ENCODE results near the gene CCM2.
"Not testable (repeated sequence)": the region's sequence is repeated elsewhere in the genome, so short reads cannot be mapped to it uniquely, and the experiment has no call there.

The CCM2 gene

DNA sequence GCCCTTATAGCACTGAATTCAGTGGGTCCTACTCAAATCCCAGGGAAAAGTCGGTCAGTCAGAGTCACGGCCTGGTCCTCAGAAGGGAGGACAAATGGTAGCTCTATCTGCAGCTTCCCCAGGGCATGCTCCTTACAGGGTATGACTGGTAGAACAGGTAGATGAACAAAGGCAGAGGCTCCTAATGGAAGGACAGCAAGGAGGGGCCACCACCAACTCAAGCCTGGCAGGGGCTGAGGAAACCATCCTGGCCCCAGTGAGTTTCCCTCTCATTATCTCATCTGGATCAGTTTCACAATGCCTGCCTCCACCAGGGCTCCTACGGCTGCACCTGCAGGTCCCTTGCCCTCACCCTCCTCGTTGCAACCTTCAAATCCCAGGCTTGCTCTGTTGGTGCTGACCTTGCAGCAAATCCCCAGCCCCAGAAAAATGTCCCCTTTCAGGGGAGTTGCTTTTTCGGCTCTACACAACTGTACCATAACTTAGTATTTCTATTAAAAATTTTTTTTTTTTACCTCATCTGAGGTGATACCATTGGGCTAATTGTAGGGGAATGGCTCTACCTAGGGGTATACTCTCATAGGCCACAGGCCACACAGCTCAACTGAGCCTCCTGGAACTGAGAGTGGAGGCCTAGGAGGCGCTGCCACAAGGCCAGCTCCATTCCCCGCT is 18.8 kb upstream of the CCM2 start:
- no peak for DNase-seq (ENCODE audit: low spot score)

DNA sequence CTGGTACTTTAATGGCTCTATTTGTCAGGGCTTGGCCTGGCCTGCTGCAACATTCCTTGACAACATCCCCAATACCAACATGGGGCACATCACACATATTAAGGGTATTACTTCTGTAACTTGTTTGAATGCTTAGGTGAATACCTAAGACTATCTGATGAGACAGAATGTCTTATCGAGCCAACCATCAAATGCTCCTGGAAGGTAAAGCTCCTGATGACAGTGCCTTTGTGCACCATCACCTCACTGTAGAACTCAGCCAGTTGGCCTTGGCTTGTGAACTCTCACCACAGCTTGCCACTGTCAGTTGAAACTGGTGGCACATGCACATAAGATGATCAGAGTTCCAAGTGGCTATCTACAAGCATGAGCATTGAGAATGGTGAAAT is 17.5 kb upstream of the CCM2 start:
- DNase-seq (ENCODE audit: low spot score) = no peak

DNA sequence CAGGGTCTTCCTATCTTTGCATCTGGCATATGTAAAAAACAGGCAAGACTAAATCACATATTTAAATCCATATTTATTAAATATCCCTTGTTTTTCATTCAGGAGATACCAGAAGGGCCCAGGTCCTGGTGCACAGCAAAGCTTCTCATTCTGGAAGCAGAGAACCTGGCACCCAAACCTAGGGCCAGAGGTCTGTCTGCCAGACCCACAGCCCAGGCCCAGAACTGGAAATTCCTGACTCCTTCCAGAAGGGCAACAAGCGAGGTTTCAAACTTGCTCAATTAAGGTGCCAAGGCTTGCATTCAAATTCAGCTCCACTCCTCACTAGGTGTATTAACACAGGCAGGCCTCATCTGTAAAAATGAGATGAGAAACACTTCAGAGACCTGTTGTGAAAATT is 17.0 kb upstream of the CCM2 start:
- no peak for DNase-seq (ENCODE audit: low spot score)

DNA sequence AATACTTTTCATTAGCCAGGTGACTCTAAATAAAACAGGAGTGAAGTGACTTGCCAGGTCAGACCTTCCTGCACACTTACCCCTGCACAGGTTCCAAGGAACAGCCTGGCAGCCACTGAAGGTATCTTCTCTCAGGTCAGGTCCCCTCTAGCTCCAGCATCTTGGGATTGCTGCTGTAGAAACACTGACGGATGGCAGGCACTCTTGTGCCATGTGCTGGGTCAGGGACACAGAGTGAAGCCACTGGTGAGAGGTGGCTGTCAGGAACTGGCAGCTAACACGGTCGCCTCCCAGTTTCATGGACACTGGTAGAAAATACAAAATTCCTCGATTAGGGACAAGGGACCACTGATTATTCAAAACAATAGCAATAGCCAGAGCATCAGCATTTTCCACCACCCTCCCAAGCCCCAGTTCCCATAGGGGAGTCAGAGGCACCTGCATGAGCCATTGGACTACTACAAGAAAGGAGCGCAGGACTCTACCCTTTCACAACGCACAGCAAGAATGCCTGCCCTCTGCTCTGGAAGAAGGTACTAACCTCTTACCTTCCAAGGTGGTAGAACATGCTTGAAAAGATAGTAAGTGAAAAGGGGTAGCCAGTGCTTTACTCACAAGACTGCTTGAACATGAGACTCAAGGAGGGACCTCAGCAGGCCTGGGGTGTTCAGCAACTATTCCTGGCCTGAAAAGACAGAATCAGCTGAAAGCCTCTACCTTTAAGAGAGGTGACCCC is 16.1 kb upstream of the CCM2 start:
- no peak for DNase-seq (ENCODE audit: low spot score)

DNA sequence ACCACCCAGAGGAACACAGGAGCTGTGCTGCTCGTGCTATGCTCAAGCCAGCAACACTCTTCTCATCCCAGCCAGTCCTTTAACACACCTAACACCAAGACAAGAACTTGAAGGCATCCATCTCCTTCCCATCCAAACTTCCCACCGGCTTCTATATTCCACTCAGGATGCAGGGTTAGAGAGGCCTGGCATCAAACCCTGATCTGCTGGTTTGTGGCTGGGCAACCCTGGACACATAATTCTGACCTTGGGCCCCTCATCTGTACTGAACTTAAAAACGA is 15.6 kb upstream of the CCM2 start:
- no peak for DNase-seq (ENCODE audit: low spot score)

DNA sequence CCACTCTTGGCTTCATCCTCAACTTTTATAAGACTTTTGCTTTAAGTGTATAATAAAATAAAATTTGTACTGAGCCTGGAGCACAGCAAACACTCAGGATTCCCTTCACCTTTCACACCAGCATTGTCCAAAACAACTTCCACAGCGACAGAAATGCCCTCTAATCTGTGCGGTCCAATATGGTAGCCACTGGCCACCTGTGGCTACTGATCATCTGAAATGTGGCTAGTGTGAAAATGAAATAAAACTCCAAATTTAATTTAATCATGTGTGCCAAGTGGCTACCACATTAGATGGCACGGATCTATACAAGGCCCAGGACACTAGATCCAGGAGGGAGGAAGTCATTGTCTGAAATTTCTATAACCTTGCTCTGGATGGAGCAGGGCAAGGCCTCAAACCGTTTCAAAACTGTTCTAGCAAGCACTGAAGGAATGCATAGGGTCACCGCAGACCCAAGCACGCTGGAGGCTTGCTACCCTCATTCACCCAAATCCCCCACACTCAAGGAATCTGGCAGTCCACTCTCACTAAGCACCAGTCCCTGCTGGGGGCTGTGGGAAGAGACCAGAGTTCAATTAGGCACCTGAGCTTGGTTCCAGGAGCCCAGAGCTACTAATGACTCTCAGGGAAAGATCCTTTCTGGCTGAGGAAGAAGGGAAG is 14.8 kb upstream of the CCM2 start:
- no peak for DNase-seq (ENCODE audit: low spot score)

DNA sequence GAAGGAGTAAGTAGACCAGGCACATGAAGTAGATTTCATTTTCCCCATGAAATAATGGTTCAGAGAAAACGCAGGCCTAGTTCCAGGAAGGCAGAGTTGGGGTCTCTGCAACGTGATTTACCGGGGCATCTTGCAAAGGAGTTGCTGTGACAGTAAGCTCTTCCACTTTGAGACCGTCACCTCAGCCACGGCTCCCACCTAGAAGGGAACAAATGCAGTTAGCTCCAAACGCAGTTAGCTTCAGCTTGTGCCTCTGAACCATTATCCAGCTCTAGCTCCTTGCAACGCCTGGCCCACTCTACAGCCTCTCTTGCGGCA is 14.1 kb upstream of the CCM2 start:
- no peak for DNase-seq (ENCODE audit: low spot score)

DNA sequence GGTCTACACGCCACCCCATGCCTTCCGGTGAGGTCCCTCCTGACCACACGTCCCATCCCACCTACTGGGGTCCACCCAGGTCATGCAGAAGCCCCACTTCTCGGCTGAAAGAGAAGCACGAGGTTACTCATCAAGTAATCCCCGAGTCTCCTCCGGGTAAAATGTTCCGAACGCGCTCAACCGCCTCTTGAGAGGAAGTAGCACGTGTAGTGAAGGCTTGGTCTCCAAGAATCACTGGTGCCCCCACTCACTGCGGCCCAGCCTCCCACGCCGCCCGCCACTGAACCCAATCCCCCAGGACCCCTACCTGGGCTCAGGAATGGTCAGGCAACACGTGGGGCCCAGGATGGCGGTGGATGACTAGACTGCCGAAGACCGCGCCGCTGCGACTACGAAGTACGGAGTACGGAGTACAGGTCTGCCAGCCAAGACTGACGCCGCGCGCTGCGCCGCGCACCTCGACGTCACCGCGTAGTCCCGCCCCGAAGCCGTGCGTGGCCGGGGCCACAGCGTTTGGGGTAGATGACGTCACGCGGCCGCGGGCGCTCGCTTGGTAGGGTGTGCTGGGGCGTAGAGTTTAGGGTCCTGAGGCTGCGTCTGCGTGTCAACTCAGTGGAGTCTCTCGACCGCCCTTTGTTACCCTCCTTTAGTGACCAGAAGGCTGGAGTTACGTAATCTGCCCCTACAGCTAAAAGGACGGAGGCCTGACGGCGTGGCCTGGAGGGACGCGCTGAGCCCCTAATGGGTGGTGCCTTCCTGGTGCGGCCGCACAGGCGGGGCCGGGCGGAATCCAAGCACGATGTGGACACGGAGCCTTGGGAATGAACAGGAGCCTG is 13.6 kb upstream of the CCM2 start:
- DNase-seq (ENCODE audit: low spot score) = peak; percentile 93

DNA sequence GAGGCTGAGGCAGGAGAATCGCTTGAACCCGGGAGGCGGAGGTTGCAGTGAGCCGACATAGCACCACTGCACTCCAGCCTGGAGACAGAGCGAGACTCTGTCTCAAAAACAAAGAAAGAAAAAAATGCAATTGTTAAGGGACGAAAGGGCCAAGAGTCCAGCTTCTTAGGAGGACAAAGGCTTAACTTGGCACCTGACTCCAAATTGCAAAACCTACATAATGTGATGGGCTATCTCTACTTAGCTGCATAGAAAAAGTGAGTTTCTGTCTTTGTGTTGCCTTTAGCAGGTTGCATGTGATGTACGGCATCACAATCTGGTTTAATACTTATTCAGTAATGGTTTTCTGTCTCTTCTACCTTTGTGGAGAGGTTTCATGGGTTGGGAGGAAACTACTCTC is 12.5 kb upstream of the CCM2 start:
- no peak for DNase-seq (ENCODE audit: low spot score)

DNA sequence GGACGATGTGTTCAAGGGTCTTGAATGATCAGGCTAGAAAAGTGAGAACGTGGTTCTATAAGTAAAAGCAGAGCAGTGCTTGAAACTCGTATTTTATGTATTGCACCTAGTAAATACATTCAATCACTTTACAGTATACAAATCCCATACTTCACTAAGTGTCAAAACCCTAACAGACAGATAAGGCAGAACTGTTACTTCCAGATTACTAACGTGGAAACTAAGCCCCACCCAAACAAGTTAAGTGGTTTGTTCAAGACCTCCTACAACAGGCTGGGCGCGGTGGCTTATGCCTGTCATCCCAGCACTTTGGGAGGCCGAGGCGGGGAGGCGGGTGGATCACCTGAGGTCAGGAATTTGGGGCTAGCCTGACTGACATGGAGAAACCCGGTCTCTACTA is 12.0 kb upstream of the CCM2 start:
- DNase-seq (ENCODE audit: low spot score) = no peak

DNA sequence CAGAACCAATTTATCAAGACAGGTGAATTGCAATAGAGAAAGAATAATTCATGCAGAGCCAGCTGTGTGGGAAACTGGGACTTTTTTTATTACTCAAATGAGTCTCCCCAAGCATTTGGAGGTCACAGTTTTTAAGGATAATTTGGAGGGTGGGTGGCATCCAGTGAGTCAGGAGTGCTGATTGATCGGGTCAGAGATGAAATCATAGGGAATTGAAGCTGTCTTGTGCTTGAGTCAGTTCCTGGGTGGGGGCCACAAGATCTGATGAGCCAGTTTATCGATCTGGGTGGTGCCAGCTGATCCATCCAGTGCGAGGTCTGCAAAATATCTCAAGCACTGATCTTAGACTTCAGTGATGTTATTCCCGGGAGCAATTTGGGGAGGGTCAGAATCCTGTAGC is 11.3 kb upstream of the CCM2 start:
- no peak for DNase-seq (ENCODE audit: low spot score)

DNA sequence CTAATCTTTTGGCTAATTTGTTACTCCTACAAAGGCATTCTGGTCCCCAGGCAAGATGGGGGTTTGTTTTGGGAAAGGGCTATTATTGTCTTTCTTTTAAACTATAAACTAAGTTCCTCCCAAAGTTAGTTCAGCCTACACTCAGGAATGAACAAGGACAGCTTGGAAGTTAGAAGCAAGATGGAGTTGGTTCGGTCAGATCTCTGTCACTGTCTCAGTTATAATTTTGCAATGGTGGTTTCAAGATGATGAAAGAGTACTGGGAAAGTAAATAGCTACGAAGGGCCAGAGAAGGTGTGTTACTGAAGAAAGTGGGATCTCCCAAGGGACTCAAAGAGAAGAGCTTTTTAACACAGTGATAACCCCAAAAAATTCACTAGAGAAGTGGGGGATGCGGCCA is 10.9 kb upstream of the CCM2 start:
- no peak for DNase-seq (ENCODE audit: low spot score)

DNA sequence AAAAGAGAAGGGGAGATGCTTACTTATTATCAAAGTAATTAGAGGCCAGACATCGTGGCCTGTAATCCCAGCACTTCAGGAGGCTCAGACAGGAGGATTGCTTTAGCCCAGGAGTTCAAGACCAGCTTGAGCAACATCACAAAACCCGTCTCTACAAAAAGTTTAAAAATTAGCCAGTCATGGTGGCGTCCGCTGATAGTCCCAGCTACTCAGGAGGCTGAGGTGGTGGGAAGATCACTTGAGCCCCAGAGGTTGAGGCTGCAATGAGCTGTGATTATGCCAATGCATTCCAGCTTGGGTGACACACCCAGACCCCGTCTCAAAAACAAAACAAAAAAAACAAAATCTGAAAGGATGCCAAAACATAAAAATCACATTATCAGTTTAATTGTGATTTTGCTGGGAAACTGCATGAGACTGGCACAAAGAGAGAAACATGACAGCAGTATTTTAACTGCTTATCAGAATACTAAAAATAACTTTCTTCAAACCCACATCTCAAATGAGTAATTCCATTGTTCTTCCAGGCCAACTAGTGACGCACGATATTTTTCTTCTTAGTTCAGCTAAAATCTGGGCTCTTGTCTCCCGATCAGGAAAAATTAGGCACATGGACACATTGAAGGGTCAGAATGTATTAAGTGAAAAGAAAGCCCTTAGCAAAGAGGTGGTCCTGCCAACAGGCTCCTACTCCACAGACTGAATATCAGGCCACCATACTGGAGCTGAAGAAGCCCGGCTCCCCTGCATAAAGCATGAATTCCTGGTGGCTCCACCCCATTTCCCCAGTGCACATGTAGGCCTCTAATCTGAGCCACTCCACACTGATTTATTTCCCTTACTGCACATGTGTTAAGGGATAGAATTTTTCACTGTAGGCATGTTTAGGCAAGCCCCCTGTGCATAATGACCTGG is 9.6 kb upstream of the CCM2 start:
- no peak for DNase-seq (ENCODE audit: low spot score)

DNA sequence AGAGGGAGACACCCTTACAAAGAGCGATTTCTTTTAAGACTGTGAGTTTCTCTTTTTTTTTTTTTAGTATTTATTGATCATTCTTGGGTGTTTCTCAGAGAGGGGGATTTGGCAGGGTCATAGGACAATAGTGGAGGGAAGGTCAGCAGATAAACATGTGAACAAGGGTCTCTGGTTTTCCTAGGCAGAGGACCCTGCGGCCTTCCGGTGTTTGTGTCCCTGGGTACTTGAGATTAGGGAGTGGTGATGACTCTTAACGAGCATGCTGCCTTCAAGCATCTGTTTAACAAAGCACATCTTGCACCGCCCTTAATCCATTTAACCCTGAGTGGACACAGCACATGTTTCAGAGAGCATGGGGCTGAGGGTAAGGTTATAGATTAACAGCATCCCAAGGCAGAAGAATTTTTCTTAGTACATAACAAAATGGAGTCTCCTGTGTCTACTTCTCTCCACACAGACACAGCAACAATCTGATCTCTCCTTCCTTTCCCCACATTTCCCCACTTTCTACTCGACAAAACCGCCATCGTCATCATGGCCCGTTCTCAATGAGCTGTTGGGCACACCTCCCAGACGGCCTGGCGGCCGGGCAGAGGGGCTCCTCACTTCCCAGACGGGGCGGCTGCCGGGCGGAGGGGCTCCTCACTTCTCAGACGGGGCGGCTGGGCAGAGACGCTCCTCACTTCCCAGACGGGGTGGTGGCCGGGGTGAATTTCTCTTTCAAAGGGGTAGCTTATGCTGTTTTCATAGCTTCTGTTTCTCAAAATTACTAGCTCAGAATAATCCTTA is 7.8 kb upstream of the CCM2 start:
- not testable (repeated sequence) for DNase-seq (ENCODE audit: low spot score)

DNA sequence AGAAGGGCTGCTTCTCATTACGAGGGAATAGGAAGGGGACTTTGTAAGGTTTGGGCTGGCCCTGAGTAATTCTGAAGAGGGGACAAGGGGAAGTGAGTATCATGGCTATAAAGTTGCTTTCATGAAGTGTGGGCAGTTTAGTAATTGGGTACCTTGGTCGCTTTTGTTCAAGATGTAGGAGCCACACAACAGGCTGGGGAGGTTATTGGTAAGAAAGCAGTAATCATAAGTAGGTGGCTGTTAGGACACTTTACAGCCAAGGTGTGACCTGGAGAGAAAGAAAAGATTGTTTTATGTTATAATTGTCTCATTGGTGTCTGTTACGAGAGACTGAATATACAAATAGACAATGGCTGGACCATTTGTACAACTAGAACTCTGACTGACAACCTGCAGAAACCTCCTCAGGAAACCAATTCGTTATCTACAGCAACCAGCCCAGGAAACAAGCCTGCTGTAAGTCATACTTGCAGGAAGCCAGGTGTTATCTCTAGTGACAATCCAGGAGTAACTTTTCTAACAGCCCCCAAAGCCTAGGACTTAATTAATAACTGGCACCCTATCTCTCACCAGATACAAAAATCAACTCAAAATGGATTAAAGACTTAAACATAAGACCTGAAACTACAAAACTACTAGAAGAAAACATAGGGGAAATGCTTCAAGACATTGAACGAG is 5.0 kb upstream of the CCM2 start:
- peak; percentile 44 for DNase-seq (ENCODE audit: low spot score)

DNA sequence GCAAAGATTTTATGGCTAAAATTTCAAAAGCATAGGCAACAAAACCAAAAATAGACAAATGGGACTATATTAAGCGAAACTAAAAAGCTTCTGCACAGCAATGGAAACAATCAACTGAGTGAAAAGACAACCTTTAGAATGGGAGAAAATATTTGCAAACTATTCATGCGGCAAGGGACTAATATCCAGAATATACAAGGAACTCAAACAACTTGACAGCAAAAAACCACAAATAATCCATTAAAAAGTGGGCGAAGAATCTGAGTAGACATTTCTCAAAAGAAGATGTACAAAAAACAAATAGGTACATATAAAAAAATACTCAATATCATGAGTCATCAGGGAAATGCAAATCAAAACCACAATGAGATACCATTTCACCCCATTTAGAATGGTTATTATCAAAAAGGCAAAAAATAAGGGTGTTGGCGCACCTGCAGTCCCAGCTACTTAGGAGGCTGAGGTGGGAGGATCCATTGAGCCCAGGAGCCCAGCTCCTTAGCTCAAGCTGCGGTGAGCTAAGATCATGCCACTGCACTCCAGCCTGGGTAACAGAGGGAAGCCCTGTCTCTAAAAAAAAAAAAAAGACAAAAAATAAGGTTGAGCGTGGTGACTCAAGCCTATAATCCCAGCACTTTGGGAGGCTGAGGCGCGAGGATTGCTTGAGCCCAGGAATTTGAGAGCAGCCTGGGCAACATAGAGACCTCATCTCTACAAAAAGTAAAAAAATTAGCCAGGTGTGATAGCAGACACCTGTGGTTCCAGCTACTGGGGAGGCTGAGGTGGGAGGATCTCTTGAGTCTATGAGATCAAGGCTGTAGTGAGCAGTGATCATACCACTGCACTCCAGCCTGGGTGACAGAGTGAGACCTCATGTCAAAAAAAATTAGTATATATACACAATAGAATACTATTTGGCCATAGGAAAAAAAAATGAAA is 4.2 kb upstream of the CCM2 start:
- peak; percentile 62 for DNase-seq (ENCODE audit: low spot score)

DNA sequence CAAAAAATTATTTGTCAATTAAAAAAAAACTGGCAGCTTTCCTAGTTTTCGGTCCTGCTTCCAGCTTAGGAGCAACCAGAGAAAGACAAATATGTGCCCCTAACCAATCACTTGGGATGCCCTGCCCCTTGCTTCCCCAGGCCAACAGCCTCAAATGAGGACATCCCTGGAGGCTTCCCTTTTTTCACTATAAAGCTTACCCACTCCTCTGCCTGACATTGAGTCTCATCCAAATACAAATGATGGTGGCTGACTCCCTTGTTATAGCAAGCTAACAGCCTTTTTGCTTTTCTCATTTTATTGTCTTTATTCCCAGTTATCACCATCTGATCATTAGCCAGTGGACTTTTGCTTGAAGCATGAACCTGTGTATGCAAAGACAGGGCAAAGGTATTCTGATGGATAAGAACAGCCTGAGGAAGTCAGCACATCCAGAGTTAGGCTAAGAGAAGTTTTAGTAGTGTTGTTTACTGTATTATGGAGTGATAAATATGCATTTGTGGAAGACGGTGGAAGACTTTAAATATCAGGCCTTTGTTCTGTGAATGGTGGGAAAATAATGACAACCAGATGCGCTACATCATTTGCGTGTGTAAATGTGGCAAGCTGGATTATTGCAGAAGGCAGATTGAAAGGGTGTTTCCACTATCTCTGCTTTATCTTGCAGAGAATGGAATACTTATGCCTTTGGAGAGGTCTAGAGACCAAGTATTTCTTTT is 1.7 kb upstream of the CCM2 start:
- no peak for DNase-seq (ENCODE audit: low spot score)

DNA sequence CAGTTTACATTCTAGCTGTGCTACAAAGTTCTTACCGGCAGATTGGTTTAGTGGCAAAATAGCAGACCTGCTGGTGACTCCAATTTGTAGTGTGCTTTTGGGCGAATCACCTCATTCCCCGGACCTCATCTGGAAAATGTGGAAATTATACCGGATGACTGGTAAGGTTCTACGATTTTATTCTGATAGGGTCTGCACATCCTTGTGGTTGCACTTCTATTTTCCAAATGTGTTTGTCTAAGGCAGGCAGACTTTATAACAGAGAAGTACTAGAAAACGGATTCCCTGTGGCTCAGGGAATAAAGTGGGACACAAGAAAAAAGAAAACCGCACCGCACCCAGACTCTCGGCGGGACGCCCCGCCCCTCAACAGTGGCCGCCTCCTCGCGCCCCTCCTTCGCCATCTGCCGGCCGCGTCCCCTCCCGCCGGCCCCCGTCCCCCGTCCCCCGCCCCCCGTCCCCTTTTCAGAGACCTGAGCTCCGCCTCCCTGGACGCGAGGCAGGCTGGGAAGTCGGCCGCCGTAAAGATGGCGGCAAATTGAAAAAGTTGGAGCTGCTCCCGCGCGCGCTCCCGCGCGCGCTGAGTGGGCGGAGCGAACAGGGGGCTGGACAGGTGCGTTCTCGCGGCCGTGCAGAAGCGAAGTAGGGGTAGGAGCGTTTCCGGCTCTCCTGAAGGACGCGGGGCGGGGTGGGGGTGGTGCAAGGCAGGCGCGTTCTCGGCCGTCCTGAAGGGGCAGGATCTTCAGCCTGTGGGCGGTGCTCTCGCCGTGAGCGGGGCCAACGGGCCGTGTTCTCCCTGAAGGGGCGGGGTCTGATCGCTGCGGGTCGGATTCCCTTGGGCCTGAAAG is 532 bp upstream of the CCM2 start:
- peak; percentile 99 for DNase-seq (ENCODE audit: low spot score)
